Frontal cortex (tissue), 4 donors: ENCODE results near the gene FARSA. TPM values are rescaled to one million over a fixed set of nuclear protein-coding genes. Genes with fewer than 3 reads are reported as not detected.

ENCODE experiments used
- DNase-seq, 2 donors: peaks; one replicate each; pipeline ENCODE4 v3.0.0; 2012; ENCODE audit warnings: low spot score in 2 of 2
- FAIRE-seq: peaks from 2 replicates; lab custom pipeline; 2012; peaks lifted over from hg19 to GRCh38; lab: Jason Lieb, UNC
- small RNA-seq: library from RNA; depleted of rRNA; stranded (forward); fragments of <200 nt; gene quantifications from one replicate; pipeline ENCODE3, GENCODE V24; 2014
- total RNA-seq: library from RNA; depleted of rRNA; stranded (reverse); fragments of >200 nt; gene quantifications from one replicate; pipeline ENCODE4 v1.2.3, GENCODE V29; 2014
- donor health status: control.
- donor health status: control.
- donor health status: control.

FARSA gene
- total RNA-seq, 1 donor from 2014 or later, result 56.3 TPM

- FAIRE-seq, result no peak
- DNase-seq, result no peak
Measured at GRCh38 chr19:12873891-12874745, 59.4 kb downstream of the FARSA start.

DNA sequence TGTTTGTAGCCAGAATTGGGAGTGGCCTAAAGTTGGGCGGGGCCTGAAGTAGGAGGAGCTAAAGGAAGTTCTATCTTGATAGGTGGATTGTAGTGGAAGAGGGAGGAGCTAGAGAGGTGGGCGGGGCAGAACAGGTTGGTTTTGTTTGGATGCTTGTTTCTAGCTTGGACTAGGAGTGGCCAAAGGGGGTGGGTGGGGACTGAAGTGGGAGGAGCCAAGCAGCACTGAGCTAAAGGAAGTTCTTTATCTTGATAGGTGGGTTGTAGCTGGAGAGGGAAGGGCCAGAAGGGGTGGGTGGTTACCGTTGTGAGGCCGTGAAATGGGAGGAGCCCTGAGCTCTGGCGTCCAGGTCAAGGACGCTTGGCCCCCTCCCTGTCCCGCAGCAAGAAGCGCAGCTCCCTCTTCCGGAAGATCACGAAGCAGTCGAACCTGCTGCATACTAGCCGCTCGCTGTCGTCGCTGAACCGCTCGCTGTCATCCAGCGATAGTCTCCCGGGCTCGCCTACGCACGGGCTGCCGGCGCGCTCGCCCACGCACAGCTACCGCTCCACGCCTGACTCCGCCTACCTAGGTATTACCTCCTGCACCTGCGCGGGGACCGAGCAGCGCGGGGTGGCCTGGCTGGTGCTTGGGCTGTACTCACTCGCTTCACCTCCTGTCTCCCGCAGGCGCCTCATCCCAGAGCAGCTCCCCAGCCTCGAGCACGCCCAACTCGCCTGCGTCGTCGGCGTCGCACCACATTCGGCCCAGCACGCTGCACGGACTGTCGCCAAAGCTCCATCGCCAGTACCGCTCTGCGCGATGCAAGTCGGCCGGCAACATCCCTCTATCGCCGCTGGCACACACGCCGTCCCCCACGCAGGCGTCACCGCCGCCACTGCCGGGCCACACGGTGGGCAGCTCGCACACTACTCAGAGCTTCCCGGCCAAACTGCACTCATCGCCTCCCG, 60.3 kb downstream of the FARSA start:
- DNase-seq (peak in 1 of 2 donors; percentile 68), FAIRE-seq (no peak)

Small RNA genes within 50 kb of the gene (small RNA-seq; reads per million reads assigned to genes)
- gene MIR5695 (0.51 reads per million, percentile 40 among the genes with 10 or more reads in this experiment), gene MIR6515 (0.15 reads per million)

Other genes with a start within 250 kb of the FARSA start
- not detected for gene GNG14, start 245.7 kb downstream of the FARSA start, total RNA-seq
- gene FBXW9, start 237.1 kb downstream of the FARSA start, total RNA-seq, result 6.5 TPM
- gene TNPO2, start 209.8 kb downstream of the FARSA start, total RNA-seq, result 68.5 TPM
- 216 TPM for gene TRIR, start 199.0 kb downstream of the FARSA start, total RNA-seq
- 85.2 TPM for gene GET3, start 196.2 kb downstream of the FARSA start, total RNA-seq
- not detected for gene BEST2, start 181.9 kb downstream of the FARSA start, total RNA-seq
- 14.3 TPM for gene HOOK2, start 158.2 kb downstream of the FARSA start, total RNA-seq
- gene JUNB, start 142.2 kb downstream of the FARSA start, total RNA-seq, result 16.3 TPM
- 208 TPM for gene PRDX2, start 131.9 kb downstream of the FARSA start, total RNA-seq
- 0.82 TPM for gene THSD8, start 131.6 kb downstream of the FARSA start, total RNA-seq
- 15.9 TPM for gene RNASEH2A, start 127.1 kb downstream of the FARSA start, total RNA-seq
- gene RTBDN, start 99.1 kb downstream of the FARSA start, total RNA-seq, result 1.6 TPM
- gene MAST1, start 95.2 kb downstream of the FARSA start, total RNA-seq, result 47.3 TPM
- gene DNASE2, start 52.3 kb downstream of the FARSA start, total RNA-seq, result 3.3 TPM
- 0.41 TPM for gene KLF1, start 46.5 kb downstream of the FARSA start, total RNA-seq
- 17.9 TPM for gene GCDH, start 42.6 kb downstream of the FARSA start, total RNA-seq
- 0.82 TPM for gene SYCE2, start 14.4 kb downstream of the FARSA start, total RNA-seq
- 298 TPM for gene CALR, start 4.9 kb upstream of the FARSA start, total RNA-seq
- gene RAD23A, start 12.2 kb upstream of the FARSA start, total RNA-seq, result 18.3 TPM
- 21.6 TPM for gene GADD45GIP1, start 23.5 kb upstream of the FARSA start, total RNA-seq
- under 0.01 TPM for gene DAND5, start 35.9 kb upstream of the FARSA start, total RNA-seq
- 41.6 TPM for gene NFIX, start 61.8 kb upstream of the FARSA start, total RNA-seq
- 2.9 TPM for gene LYL1, start 169.1 kb upstream of the FARSA start, total RNA-seq
- gene TRMT1, start 183.0 kb upstream of the FARSA start, total RNA-seq, result 17.9 TPM
- 16.3 TPM for gene NACC1, start 184.6 kb upstream of the FARSA start, total RNA-seq
- gene STX10, start 216.7 kb upstream of the FARSA start, total RNA-seq, result 18.3 TPM
- 9.0 TPM for gene IER2, start 216.7 kb upstream of the FARSA start, total RNA-seq